AG09319 (cell line): ENCODE results near the gene ELL2.

Source experiments
- DNase-seq: peaks from one replicate; pipeline ENCODE4 v3.0.0-alpha.2; 2010; ENCODE audit warnings: low read depth; ENCODE audit errors: extremely low read depth
- TF ChIP-seq, protein P1 (sequence below): IDR thresholded peaks from 2 replicates; pipeline ENCODE4 v1.5.1; 2011; ENCODE audit warnings: low read depth, mild to moderate bottlenecking, inconsistent platforms, low read length, moderate library complexity

Gene ELL2

GRCh38 chr5:95862671-95863382 lies 98.8 kb downstream of the ELL2 start:
- TF ChIP-seq, protein P1, sequence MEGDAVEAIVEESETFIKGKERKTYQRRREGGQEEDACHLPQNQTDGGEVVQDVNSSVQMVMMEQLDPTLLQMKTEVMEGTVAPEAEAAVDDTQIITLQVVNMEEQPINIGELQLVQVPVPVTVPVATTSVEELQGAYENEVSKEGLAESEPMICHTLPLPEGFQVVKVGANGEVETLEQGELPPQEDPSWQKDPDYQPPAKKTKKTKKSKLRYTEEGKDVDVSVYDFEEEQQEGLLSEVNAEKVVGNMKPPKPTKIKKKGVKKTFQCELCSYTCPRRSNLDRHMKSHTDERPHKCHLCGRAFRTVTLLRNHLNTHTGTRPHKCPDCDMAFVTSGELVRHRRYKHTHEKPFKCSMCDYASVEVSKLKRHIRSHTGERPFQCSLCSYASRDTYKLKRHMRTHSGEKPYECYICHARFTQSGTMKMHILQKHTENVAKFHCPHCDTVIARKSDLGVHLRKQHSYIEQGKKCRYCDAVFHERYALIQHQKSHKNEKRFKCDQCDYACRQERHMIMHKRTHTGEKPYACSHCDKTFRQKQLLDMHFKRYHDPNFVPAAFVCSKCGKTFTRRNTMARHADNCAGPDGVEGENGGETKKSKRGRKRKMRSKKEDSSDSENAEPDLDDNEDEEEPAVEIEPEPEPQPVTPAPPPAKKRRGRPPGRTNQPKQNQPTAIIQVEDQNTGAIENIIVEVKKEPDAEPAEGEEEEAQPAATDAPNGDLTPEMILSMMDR, result no peak
- no peak for DNase-seq

- no peak for DNase-seq
- TF ChIP-seq, protein P1, result no peak
Observed at GRCh38 chr5:95861864-95862561, 99.6 kb downstream of the ELL2 start.

GRCh38 chr5:95861221-95861863 lies 100.3 kb downstream of the ELL2 start:
- TF ChIP-seq, protein P1, result no peak
- DNase-seq, result peak; percentile 92

- no peak for DNase-seq
- TF ChIP-seq, protein P1, result no peak
Observed at GRCh38 chr5:95859661-95860060, 102.0 kb downstream of the ELL2 start.

DNA sequence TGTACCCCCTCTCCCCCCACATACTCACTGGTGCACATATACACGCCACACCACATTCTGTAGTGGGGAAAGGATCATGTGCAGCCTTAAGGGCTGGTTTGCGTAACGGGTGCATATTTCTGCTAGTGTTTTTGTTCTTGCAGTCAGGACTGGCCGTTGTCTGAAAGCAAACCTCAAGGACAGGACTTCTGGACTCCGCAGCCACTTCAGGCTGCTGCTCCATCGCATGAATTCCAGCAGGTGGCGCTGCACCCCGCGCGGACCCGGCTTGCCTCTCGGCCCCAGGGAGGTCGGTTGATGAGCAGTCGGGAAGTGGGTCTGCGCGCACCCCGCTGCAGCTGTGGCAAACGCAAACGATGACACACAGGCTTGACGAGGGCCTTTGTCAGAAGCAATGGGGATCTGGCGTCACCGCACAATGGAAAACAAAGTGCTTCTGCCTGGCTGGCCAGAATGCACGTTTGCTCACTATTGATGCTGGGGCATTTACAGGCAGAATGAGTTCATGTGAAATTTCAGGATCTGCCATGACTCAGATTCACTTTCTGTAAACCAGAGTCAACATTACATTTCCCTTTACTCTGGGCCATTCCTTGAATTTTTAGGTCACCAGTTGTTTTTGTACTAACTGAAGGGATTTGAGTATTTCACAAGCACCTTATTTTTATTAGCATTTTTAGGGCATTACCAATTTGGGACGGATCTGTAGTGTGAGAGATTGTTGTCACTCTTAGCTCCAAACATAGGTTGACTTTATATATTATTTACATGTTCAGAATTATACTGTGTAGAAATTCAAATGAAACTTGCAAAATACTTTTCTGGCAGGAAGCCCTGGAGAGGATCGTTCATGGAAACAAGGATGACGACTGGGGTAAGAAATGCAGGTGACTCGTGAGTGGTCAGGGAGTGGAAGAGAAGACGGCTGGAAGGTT lies 102.7 kb downstream of the ELL2 start:
- TF ChIP-seq, protein P1, result peak; percentile 98
- DNase-seq, result peak; percentile 90

DNA sequence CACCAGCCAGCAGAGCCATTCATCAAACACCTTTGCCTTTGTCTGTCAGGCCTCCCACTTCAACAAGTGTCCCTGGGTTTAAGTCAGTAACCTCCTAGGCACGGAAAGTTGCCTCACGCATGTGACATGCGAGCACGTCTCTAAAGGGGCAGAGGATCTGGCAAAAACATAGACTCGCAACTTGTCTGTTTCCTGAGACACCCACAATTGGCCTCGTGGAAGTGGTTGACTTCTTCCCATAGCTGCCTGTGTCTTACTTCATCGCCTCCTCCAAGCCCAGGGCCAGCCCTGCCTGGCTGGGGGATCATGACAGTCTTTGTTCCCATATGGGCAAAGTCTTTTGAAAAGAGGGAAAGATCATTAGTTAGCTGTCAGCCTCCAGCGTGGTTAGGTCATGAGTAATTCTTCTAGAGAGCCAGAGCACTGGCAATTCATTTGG lies 103.6 kb downstream of the ELL2 start:
- DNase-seq, result no peak
- TF ChIP-seq, protein P1, result no peak
